ENCODE measurements around the gene COPS3.

The COPS3 gene

DNA sequence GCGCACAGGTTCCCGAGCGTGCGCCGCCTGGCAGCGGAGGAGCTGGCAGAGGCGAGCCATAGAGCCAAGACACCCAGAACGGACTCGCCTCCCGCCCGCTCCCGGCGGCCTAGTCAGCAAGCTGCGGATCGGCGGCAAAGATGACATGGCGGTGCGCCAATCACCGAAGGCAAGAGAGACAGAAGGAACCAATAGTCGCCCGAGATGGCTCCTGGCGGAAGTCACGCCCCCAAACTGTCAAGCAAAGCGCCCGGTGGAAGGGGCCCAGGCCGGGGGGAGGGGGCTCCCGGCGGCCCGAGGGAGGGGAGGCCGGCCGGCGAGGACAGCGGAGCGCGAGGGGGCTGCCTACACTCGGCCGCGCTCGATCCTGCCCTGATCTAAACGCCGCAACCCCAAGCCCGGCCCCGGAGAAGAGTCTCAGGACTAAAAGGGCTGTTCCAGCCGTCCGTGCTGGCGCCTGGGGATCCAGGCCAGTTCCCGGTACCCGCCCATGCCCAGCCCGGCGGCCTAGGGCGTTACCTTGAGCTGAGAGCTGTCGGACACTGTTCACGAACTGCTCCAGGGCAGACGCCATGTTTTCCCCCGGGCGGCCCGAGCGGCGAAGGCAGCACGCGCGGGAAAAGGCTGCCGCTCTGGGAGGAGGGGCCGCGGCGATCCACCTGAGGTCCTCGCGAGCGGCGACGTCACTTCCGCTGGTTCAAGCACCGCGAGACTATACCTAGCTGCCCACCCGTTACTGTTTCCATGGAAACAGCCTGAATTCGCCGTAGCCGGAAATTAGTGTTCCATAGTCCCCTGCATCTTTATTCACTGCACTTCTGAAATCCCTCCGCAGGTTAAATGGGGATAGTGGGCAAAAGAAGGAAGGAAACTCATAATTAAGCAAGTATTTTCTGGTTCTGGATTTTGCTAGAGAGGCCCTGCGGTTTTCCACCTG lies at the start of gene COPS3:
TSS of gene COPS3 (minus strand) at position 634 of the 937 bp plus-strand sequence. CDS start at position 574, 60 bp downstream.
- TF ChIP-seq, protein P1, sequence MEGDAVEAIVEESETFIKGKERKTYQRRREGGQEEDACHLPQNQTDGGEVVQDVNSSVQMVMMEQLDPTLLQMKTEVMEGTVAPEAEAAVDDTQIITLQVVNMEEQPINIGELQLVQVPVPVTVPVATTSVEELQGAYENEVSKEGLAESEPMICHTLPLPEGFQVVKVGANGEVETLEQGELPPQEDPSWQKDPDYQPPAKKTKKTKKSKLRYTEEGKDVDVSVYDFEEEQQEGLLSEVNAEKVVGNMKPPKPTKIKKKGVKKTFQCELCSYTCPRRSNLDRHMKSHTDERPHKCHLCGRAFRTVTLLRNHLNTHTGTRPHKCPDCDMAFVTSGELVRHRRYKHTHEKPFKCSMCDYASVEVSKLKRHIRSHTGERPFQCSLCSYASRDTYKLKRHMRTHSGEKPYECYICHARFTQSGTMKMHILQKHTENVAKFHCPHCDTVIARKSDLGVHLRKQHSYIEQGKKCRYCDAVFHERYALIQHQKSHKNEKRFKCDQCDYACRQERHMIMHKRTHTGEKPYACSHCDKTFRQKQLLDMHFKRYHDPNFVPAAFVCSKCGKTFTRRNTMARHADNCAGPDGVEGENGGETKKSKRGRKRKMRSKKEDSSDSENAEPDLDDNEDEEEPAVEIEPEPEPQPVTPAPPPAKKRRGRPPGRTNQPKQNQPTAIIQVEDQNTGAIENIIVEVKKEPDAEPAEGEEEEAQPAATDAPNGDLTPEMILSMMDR (IDR thresholded peaks at IDR 0.05) = no peak

DNA sequence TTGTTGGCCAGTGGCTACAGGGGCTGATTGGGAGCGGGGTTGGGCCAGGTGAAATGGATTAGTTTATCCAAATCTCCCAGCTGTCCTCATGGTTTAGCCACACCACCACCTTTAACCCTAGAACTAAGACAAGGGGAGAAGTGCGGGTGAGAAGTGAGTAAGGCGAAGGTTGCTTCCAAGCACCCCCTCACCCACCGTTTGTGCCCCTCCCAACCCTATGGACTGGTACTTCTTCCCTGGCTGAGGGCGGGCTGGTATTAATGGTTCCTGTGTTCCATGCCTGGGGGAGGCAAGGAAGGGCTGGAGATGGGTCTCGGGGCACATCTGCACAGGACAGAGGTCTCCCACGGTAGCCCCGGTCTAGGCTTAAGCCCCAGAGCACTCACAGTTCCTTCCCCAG lies 47.2 kb upstream of the COPS3 start:
- Histone ChIP-seq H3K27ac (no peak overlapping the region), H3K79me2 (no peaks in the 10 kb centered on the region), H3K4me3 (ENCODE audit: low read depth, low read length) (no peak overlapping the region), H3K4me2 (ENCODE audit: low read length) (no peak overlapping the region), H3K9me3 (ENCODE audit: control insufficient read depth, low read length) (no peaks in the 10 kb centered on the region), H2AFZ (no peak overlapping the region), H3K4me1 (no peaks in the 10 kb centered on the region), H3K27me3 (ENCODE audit: control insufficient read depth, insufficient read depth, low read length) (no peaks in the 10 kb centered on the region), H3K36me3 (ENCODE audit: control insufficient read depth, insufficient read depth, low read length) (no peaks in the 10 kb centered on the region), H3K9ac (no peak overlapping the region)
- TF ChIP-seq, protein P1 (IDR thresholded peaks at IDR 0.05) = no peak

More for the DNA sequence above, at the start of gene COPS3:
- peak within 1 kb of the TSS; percentile 95 for H3K27ac ChIP-seq
- H3K4me1 ChIP-seq = peaks cover 10% of the 10 kb centered on the region
- H3K9ac ChIP-seq = peak within 1 kb of the TSS; percentile 56
- peaks cover 34% of the 10 kb centered on the region for H3K79me2 ChIP-seq
- H3K4me3 ChIP-seq (ENCODE audit: low read depth, low read length) = peak within 1 kb of the TSS; percentile 98
- H3K4me2 ChIP-seq (ENCODE audit: low read length) = peak within 1 kb of the TSS; percentile 80
- H2AFZ ChIP-seq = peak within 1 kb of the TSS; percentile 96
- H3K36me3 ChIP-seq (ENCODE audit: control insufficient read depth, insufficient read depth, low read length) = no peaks in the 10 kb centered on the region
- H3K27me3 ChIP-seq (ENCODE audit: control insufficient read depth, insufficient read depth, low read length) = no peaks in the 10 kb centered on the region
- no peaks in the 10 kb centered on the region for H3K9me3 ChIP-seq (ENCODE audit: control insufficient read depth, low read length)

DNA sequence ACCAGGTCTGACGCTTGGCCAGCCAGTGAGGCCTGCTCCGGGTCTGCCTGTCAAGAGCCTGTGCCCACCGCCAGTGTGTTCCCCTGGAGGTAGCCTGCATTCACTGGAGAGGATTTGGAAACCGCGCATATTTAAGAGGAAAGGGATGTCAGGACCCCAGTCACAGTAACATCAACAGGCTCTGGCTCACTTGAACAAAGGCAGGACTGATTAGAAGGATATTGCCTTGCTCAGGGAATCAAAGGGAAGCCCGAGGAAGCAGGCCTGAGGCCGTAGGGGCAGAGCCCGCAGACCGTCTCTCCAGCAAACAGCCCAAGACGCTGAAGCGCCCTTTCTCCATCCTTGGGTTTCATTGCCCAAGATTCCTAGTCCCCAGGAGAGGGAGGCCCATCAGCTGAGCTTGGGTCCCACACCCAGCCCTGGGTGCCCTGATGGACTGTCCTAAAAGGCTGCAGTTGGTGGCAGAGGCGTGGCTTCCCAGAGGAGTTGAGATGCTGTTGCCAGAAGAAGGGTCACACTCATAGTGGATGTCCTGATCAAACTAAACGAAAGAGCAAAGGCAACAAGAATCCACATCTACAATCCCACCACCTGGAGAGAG lies 45.3 kb upstream of the COPS3 start:
- H3K9ac ChIP-seq = no peak overlapping the region
- H3K79me2 ChIP-seq = no peaks in the 10 kb centered on the region
- no peak overlapping the region for H2AFZ ChIP-seq
- H3K4me2 ChIP-seq (ENCODE audit: low read length) = no peak overlapping the region
- TF ChIP-seq, protein P1 (IDR thresholded peaks at IDR 0.05) = no peak
- H3K4me1 ChIP-seq = no peaks in the 10 kb centered on the region
- no peaks in the 10 kb centered on the region for H3K9me3 ChIP-seq (ENCODE audit: control insufficient read depth, low read length)
- no peaks in the 10 kb centered on the region for H3K27me3 ChIP-seq (ENCODE audit: control insufficient read depth, insufficient read depth, low read length)
- H3K36me3 ChIP-seq (ENCODE audit: control insufficient read depth, insufficient read depth, low read length) = no peaks in the 10 kb centered on the region
- H3K27ac ChIP-seq = no peak overlapping the region
- H3K4me3 ChIP-seq (ENCODE audit: low read depth, low read length) = no peak overlapping the region

DNA sequence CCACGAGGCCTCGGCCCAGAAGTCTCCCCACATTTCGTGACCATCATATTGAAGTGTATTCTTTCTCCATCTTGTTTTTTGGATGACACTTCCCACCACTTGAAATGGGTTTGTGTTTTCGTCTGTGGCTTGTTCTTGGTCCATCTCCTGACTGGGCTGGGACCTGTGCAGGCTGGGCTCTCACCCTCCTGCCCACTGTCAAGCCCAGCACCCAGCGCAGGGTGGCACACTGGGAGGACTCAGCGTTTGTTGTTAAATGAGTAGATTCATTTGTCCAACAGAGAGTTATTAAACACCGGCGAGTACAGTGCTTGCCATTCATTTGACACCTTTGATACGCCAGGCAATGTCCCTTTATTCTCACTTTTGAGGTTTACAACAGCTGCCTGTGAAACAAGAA lies 44.8 kb upstream of the COPS3 start:
- Histone ChIP-seq H3K27ac (no peak overlapping the region), H3K36me3 (ENCODE audit: control insufficient read depth, insufficient read depth, low read length) (no peaks in the 10 kb centered on the region), H3K9me3 (ENCODE audit: control insufficient read depth, low read length) (no peaks in the 10 kb centered on the region), H3K4me2 (ENCODE audit: low read length) (no peak overlapping the region), H3K4me1 (no peaks in the 10 kb centered on the region), H3K27me3 (ENCODE audit: control insufficient read depth, insufficient read depth, low read length) (no peaks in the 10 kb centered on the region), H3K4me3 (ENCODE audit: low read depth, low read length) (no peak overlapping the region), H2AFZ (no peak overlapping the region), H3K79me2 (no peaks in the 10 kb centered on the region), H3K9ac (no peak overlapping the region)
- TF ChIP-seq, protein P1 (IDR thresholded peaks at IDR 0.05) = no peak
